GM21528 (cell line): ENCODE results near the gene LRRC4.

Source experiments
- ATAC-seq: cut with Tn5 transposase; IDR thresholded peaks from one replicate; pipeline ENCODE4 v1.9.1; 2021; ENCODE audit warnings: mild to moderate bottlenecking, moderate library complexity; ENCODE audit not compliant: unreplicated experiment, low FRiP score

LRRC4 gene, protein sequence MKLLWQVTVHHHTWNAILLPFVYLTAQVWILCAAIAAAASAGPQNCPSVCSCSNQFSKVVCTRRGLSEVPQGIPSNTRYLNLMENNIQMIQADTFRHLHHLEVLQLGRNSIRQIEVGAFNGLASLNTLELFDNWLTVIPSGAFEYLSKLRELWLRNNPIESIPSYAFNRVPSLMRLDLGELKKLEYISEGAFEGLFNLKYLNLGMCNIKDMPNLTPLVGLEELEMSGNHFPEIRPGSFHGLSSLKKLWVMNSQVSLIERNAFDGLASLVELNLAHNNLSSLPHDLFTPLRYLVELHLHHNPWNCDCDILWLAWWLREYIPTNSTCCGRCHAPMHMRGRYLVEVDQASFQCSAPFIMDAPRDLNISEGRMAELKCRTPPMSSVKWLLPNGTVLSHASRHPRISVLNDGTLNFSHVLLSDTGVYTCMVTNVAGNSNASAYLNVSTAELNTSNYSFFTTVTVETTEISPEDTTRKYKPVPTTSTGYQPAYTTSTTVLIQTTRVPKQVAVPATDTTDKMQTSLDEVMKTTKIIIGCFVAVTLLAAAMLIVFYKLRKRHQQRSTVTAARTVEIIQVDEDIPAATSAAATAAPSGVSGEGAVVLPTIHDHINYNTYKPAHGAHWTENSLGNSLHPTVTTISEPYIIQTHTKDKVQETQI

DNA sequence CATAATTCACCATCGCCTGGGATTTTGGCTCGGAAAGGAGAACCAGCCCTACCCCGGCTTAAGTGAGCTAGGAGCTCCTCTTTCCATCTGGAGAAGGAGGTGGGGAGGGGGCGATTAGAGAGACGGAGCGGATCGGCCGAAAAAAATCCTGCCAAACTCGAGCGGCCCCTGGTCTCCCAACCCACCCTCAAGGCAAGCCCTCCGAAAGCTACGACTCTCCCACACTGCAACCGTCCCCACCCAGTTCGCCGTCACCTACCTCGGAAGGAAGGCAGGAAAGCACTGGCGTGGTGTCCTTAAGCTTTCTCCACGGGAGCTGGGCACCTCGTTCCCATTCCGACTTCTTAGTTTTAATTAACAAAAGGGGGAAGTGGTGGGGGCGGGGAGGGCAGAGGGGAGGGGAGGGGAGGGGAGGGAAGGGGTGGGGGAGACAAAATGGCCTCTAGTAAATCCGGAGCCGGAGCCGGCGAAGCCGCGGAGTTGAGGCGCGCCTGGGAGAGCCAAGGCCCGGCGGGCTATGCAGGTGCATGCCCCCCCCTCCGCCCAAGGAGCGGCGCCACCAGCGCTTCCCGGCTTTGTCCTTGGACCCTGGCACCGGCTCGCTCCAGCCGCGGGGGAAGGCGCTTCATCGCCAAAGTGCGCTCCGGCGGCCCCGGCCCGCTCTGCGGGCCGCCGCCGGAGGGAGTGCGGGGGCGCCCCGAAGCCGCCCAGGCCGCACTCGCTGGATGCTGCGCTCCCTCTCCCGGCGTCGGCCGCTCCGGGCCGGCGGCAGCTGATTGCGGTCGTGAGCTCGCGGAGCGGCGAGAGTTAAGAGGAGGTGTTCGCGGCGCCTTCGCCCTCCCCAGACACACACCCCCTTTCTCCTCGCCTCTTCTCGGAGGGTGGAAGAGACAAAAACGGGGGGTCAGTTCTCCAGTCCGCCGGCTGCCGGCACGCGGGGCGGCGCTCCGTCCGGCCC lies at the start of gene LRRC4:
TSS of gene LRRC4 (minus strand) at position 784 of the 958 bp plus-strand sequence. CDS start 797 bp downstream, outside the sequence.
- peak; percentile 41 for ATAC-seq

DNA sequence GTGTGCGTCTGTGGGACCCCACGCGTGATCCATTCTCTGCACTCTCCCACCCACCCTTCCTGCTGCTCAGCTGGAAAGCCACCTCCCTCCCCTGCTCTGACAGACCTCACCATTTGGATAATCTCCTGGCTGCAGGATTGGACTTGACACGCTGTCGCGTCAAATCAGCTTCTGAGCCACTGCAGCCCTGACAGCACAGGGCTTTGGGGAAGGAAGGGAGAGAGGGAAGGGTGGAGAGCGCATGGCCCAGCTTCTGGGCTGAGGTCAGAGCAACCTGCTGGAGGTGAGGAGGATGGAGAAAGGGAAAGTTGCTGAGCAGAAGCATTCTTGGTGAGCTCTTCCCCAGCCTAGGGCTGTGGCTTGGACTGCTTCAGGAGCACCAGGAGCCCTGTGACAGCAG lies 48.9 kb upstream of the LRRC4 start:
- ATAC-seq, result no peak

DNA sequence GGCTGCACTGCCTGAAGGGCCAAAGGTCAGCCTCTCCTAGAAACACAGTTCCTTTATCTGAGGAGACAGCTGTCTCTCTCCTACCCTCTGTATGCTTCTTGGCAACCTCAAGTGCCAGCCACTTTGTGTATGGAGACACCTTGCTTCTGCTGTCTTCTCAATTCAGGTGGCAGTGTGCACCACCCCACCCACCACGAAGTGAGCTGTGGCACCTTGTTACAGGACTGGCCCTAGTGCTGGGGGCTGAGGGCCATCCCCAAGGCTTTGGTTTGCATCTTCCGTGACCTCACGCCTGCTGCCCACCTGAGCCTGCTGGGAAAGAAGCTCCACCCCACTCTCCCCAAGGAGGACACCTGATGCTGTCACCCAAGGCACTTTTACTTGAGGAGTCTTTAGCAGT lies 47.1 kb upstream of the LRRC4 start:
- no peak for ATAC-seq

DNA sequence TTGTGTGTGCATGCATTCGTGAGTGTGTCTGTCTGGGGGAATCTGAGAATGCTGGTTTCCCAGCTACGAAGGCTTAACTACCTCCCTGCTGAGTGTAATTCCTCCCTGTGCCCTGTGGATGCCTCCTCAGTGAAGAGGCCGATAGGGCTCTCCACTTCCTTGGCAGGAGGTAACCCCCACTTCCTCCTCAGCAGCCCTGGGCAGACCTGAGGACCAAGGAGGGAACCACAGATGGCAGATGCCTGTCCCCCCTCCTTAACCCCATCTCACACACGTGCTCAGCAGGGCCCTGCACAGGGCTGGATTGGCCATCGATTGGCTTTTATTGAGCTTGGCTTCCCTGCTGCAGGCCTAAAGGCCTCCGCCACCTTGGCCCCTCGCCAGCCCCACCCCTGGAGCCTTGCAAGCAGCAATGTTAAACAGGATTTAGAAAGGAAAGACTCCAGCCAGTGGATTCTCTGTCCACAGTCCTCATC lies 45.6 kb upstream of the LRRC4 start:
- no peak for ATAC-seq

DNA sequence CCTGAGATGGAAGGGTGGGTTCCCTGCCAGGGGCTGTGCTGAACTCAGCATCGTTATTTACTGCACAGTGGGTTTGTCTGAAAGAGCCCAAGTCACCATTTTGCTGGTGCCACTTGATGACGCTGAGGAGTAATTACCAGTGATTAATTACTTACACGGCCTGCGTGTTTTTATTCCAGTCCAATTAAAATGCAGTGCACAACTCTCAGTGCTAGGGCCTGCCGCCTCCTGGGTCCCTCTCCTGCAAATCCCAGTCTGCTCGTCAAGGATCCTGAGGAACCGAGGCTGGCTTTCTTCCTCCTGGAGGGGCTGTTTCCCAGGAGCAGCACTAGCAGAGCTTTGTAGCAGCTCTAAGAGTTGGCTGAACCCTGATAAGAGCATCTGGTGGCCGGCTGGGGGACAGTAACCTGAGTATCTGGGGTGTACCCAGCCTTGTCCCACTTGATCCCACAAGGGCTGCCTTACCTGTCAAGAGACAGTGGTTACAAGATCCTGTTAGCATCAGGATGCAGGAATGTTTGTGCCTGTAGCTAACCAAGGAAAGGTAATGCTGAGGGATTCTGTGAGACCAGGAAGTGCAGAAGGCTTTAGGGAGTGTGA lies 45.1 kb upstream of the LRRC4 start:
- no peak for ATAC-seq

DNA sequence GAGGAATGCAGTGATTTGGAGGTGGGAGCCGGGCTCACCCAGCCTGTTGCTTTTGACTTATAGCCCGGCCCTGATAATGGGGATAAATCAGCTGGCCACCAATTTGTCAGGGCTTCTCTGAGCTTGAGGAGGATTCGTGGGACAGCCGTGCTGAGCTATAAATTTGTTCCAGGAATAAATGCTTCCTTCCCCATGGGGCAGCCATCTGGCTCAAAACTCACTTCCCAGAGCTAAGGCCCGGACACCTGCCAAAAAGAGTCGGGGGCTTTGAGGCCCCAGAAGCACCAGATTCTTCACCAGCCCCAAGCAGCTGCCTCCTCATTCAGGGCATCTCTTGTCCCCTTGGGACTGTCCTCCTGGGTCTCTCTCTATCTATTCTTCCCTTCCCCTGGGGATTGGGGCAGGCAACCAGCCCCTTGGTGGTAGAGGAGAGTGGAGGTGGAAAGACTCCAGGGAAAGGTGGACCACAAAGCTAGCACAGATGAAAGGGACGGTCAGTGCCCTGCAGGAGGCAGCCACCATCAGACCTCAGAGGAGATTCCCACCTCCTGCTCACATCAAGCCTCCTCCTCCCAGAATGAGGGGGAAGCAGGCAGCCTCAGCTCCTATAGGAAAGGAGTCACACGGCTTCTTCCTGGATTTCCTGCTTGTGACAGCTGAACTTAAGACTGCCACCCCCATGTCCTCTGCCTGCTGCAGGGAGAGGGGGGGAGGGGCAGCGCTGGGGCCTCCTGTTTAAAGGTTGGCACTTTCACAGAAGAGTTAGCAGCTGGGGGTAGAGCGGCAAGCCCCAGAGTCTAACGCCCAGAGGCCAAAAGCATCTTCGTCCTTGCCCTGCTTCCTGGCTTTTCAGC lies 44.2 kb upstream of the LRRC4 start:
- ATAC-seq, result no peak

DNA sequence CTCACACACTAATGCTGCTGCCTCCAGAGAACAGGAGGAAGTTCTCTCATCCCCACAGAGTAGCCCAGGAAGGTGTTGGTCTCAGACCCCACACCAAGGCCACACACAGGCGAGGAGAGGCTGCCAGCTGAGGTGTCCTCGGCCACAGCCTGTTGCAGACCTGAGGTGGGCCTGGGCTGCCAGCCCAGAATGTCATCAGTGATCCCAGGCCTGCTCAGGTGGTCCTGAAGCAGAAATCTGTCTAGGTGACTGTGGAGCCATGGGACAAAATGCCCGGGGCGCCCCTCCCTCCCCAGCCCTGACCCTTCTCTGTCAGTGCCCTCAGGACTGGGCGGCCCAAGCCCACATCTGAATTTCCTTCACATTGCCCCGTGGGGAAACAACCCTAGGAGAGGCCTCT lies 43.5 kb upstream of the LRRC4 start:
- ATAC-seq, result no peak

DNA sequence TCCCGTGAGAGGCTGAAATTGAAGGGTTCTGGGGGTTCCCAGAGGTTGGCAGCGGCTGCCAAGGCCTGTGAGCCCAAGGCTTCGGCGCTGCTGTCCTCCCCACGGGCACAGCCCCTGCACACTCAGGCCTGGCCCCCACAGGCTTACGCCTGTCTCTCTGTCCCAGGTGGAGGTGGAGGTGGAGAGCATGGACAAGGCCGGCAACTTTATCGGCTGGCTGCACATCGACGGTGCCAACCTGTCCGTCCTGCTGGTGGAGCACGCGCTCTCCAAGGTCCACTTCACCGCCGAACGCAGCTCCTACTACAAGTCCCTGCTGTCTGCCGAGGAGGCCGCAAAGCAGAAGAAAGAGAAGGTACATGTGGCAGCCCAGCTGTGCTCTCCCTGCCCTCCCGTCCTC lies 43.1 kb upstream of the LRRC4 start:
- no peak for ATAC-seq

DNA sequence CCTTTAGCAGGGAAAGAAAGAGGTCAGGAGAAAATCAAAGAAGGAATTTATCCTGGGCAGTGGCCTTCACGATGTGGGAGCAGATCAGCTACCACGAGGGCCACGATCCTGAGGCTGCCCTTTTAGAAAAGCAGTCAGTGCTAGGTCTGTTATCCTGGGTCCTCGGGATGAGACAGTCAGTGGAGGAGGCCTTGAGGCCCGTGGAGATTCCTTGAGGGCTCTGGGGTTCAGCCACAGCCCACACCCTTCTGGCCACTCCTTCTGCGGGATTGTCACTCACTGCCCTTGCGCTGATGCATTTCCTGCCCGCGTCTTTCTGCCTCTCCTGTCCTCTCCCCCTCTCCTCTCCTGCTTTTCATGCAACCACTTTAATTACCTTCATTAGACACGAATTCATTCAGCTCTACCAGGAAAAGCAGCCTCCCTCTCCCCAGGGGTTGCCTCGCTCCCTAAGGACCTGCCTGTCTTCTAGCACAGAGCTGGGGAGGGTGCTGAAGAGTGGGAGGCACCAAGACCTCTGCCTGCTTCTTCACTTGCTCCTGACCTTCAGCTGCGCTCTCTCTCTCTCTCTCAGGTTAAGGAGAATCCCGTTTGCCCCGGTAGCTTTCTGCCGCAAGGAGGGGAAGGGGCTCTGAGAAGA lies 42.6 kb upstream of the LRRC4 start:
- ATAC-seq, result no peak

DNA sequence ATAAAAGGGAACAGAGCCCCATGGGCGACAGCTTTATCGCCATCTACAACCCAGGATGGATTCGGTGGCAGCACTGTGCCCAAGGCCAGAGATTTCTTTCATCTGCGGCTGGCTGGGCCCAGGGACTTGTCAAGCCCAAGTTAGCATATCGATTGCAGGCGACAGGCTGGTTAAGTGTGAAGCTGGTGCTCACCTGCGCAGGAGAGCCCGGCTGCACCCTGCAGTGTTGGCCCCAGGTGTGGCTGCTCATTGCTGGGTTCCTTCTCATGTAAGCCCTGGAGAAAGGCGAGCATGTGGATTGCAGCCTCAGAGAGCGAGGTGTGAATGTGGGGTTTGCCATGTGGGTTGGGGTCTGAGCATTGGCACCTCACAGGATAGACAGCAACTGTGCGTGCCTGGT lies 40.6 kb upstream of the LRRC4 start:
- no peak for ATAC-seq

DNA sequence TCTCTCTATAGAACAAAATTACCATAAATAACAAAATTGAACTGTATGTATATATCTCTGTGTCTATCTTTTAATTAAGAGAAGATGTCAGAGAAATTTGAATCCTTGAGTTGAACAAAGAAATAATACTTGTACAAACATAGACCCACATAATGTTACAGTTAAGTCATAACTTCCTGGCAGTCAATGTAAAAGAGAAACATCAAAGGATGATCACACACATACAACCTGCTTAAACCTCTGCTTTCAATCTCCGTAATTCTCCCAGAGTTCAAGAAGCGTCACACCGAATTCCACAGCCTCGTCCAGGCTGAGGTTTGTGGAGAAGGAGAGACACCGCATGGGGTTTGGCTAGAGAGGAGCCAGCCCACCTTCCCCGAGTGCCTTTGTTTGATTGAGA lies 40.1 kb upstream of the LRRC4 start:
- ATAC-seq, result no peak

DNA sequence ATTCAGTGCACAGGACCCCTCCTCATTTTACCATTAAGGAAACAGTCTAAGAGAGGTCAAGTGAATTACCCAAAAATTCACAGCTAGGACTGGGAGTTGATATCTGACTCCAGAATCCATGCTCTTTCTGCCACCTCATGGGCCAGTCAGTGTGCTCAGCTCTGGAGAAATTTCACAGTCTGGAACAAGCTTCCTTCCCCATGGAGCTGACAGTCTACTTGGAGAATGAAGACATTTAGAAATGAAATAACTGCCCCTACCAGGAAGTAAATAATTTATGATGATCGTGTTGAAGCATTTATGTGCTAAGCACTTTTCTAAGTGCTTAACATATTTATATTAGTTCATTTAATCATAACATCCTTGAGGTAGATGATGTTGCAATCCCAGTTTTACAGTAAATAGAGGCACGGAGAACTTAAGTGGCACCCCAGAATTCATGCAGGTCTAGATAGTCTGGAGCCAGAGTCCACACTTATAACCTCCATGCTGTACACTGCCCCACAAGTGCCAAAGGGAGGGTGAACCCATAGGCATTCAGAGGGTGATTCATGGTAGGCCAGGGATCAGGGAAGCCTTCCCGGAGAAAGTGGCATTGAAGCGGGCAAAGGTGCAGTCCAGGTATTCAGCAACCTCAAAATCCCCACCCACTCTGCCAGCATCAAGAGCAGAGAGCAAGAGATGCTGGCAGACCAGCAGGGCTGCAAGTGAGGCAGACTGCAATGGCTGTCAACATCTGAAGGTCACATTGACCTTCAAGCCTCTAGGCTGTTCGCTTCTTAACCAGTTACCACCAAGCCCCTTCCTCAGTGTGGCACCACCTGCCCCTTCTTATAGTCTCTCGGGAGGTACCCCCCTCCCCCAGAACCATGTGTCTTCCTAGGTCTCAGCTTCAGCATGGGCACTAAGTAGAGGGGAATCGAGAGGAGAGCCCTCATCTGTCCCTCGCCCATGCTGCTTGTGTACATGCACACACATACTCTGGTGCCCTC lies 38.4 kb upstream of the LRRC4 start:
- ATAC-seq, result no peak

DNA sequence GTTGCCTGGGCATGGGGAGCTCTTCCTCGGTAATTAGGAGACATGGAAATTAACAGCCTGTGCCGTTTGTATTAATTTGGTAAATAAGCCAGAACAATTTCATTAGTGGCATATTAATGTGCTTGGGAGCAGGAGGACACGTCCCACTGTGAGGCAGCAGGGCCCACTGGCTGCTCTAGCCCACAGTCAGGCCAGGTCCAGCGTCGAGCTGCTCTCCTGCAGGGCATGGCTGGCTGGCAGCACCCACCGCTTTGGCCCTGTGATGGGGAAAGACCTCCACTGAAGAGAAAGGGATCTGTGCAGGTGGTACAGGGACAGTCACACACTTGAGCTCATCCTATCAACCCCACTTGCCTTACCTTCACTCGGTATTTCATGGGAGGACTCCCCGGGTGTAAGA lies 37.5 kb upstream of the LRRC4 start:
- ATAC-seq, result no peak

DNA sequence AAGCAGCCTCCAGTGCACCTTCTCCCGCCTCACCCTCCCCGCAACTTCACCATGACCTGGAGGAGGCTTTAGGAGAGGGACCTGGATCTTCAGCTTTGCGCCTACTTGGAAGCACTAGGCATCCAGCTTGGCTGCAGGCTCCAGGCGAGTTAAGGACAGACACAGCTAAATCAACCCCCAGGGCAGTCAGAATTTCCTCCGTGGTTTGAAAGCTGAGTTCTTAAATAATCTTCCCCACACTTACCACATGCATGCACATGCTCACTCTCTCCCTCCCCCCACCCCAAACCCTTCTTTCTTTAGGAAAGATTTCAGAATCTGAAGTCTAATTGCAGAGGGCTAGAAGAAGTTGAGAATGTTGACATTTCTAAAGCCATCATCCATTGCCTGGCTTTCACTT lies 36.7 kb upstream of the LRRC4 start:
- ATAC-seq, result no peak

DNA sequence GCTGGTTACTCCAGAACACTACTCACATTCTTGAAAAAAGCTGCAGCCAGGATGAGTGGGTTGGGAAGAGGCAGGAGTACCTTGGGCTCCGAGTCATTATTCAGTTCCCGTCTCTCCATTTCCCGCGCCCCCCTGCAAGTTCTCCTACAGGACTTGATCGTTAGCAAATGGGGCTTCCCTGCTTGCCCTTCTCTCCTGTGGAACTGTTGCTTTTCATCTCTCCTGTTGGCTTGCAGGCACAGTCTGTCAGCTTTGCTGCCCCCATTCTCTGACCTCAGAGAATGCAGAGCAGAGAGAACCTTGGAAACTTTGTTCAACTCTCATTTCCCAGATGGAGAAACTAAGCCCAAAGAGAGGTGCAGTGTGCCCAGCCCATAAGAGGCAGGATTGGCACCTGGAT lies 35.6 kb upstream of the LRRC4 start:
- no peak for ATAC-seq

DNA sequence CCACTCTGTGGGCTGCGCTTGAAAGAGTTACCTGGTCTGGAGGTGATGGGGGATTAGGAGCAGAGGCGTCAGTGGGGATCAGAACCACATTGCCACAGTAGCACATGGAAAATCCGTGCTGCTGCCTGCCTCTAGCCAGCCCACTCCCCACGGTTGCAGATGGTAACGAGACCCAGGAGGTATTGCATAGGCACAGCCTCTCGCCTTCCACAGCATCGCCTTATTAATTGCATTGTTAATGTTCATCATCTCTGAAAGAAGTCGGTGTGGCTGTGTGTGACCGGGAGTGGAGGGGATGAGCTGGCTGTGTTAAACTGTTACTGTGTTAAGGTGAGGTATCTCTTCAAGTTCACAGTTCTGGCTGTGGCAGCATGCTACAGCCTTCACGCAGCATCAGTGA lies 35.2 kb upstream of the LRRC4 start:
- ATAC-seq, result no peak

DNA sequence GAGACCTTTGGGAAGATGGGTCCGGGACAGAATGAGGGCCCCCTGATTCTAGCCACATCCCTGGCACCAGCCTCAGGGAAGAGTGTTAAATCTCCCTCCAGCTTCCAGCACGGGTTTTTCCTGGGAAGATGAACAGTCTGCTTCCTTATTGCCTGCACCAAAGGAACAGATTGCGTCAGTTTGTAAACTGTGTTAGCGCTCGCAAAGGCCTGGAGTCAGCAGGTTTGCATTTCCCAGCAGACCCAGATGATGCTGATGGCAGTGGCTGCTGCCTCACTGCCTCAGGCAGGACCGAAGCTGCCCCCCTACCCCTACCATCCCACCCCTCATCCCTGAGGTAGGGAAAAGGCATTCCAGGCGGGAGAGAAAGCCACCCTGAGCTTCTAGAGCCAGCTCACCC lies 34.6 kb upstream of the LRRC4 start:
- ATAC-seq, result no peak

DNA sequence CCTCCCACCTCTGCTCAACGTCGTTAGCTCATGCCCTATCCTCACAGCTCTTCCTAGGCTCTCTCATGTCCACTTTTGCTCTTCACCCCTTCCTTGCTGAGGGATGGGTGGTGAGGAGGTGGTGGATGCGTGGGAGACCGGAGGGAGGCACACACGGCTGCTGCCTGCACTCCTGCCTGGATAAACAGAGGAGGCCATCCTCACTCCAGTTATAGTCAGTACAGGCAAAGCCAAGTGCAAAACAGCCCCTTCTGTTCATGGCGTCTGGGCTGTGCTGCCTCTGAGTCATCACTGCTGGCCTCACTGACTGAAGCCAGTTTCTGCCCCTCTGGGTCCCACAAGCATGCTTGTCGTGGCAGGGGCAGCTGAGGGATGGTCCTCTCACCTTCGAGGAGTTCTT lies 31.9 kb upstream of the LRRC4 start:
- ATAC-seq, result no peak
